Measurements from ENCODE around the gene MICAL2.

GRCh38 chr11:12202661-12203310, 92.4 kb downstream of the MICAL2 start:
- TF ChIP-seq SIN3A (IDR thresholded peaks at IDR 0.05; ENCODE audit: borderline replicate concordance, insufficient read depth, low read length) (no peak), POLR2AphosphoS5 (IDR thresholded peaks at IDR 0.05; ENCODE audit: low read depth, low read length) (no peak), TAF1 (IDR thresholded peaks at IDR 0.05; ENCODE audit: borderline replicate concordance, insufficient read depth, low read length) (no peak)

Data from PFSK-1 (cell line).